ENCODE results near the gene CRYBG1. TPM values are rescaled to one million over a fixed set of nuclear protein-coding genes. Genes with fewer than 3 reads are reported as not detected.

The CRYBG1 gene
- total RNA-seq (2022; extraction: Qiagen RNA extraction; ENCODE audit: low read depth), result 0.40 to 0.75 TPM (median 0.69 TPM) in 5 replicates

GRCh38 chr6:106360410-106360988 lies at the start of gene CRYBG1:
CRYBG1 (plus strand) TSS chr6:106360717; CDS start chr6:106360909, 192 bp downstream.

DNA sequence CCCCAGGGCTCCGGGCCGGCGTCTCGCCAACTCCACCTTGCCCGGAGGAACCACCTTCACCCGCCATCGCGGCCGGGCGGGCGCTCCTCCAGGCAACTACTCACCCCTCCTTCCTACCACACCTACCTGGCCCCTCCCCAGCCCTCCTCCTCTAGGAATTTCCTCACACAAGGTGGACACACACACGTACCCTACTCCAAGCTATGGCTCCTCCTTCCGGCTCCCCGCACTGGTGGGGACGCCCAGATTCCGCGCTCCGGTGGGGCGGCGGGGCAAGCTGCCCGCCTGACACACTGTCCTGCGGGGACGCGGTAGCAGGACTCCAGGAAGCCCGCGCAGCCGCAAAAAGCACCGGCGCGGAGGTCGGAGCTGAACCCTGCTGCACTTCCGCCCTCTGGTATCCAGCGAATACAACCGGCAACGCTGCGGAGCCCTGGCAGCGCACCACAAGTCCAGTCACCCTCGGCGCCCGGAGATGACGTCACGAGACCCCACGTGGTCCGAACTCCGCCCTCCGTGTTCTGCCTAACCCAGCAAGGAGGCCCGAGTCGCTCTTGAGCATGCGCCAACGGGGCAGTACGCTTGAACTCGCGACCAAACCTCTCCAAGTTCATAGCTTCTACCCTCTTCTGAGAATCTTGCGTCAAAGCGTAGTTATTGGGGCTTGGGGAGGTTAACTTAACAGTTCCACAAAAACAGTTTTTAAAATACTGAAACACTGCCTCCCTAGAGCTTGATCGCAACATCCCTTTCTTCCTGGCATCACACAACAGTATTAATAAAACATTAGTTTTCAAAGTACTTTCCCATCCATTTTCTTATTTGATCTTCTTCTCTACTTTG lies 35.0 kb upstream of the CRYBG1 start, which contains the start of gene ATG5:
Gene ATG5, minus strand, starts transcription at position 425 of the 843 bp plus-strand sequence. CDS start 9,552 bp downstream, outside the sequence.

Other genes with a start within 250 kb of the CRYBG1 start
- gene ATG5, start 35.0 kb upstream of the CRYBG1 start, total RNA-seq (2022; extraction: Qiagen RNA extraction; ENCODE audit: low read depth), result 19.0 to 32.3 TPM (median 24.0 TPM) in 5 replicates